GM12878 (cell line): ENCODE data around the gene PLEKHN1. TPM values are rescaled to one million over a fixed set of nuclear protein-coding genes. Genes with fewer than 3 reads are reported as not detected.

Experiments
- ATAC-seq: fragments of 200-7000 bp; cut with Tn5 transposase; 3 replicates; pipeline ENCODE4 v1.9.1; 2020; ENCODE audit warnings: mild to moderate bottlenecking, moderate library complexity
- BruUV-seq: library from RNA; stranded (reverse); fragments of 400-500 nt; replicated peaks from 2 replicates; lab custom pipeline; 2021; lab: Mats Ljungman, UMichigan
- CTCF ChIA-PET: fragments of 300-600 bp; sonication (Branson Sonifier 250); formaldehyde crosslinking; extraction: SDS; loops from one replicate; lab custom pipeline; 2021; ENCODE audit warnings: inconsistent platforms; lab: Yijun Ruan, JAX
- POLR2A ChIA-PET: fragments of 350-600 bp; formaldehyde crosslinking; extraction: SDS; loops from one replicate; lab custom pipeline; 2021; ENCODE audit warnings: inconsistent platforms; lab: Charles Lee
- RAD21 ChIA-PET: fragments of 300-600 bp; sonication (Branson Sonifier 250); formaldehyde crosslinking; loops from one replicate; lab custom pipeline; 2023; ENCODE audit warnings: antibody characterized with exemption; ENCODE audit not compliant: unreplicated experiment; lab: Charles Lee
- SMC1A ChIA-PET: fragments of 300-600 bp; sonication (Branson Sonifier 250); formaldehyde crosslinking; loops from one replicate; lab custom pipeline; 2023; ENCODE audit not compliant: unreplicated experiment, uncharacterized antibody; lab: Charles Lee
- DNase-seq: peaks from one replicate; pipeline ENCODE4 v3.0.0-alpha.2; 2011; ENCODE audit warnings: low read depth, low spot score
- FAIRE-seq: peaks from 3 replicates; lab custom pipeline; 2011; peaks lifted over from hg19 to GRCh38; lab: Jason Lieb, UNC
- H2AFZ ChIP-seq: 2 replicates; pipeline ENCODE4 v1.6.0; 2011; ENCODE audit warnings: low read depth, low read length, control low read depth; ENCODE audit not compliant: control insufficient read depth
- H3K27ac ChIP-seq: 2 replicates; pipeline ENCODE4 v1.5.1; 2011; ENCODE audit warnings: control low read depth; ENCODE audit not compliant: control insufficient read depth, insufficient read depth
- H3K27me3 ChIP-seq, 2 experiments: replicated peaks in 1 of 2; 2 replicates each; pipeline versions ENCODE4 v1.6.0 to v1.6.1; 2011; ENCODE audit warnings: low read length in 1 of 2; ENCODE audit not compliant: control insufficient read depth in 2 of 2, insufficient read depth in 2 of 2
- H3K36me3 ChIP-seq, 2 experiments: 2 replicates each; pipeline ENCODE4 v1.5.1; 2011; ENCODE audit warnings: low read length in 1 of 2; ENCODE audit not compliant: control insufficient read depth in 2 of 2, insufficient read depth in 2 of 2
- H3K4me1 ChIP-seq: 2 replicates; pipeline ENCODE4 v1.6.1; 2011; ENCODE audit warnings: mild to moderate bottlenecking, low read length, moderate library complexity, mixed read lengths; ENCODE audit not compliant: control insufficient read depth, insufficient read depth
- H3K4me2 ChIP-seq: 2 replicates; pipeline ENCODE4 v1.6.0; 2011; ENCODE audit warnings: control low read depth; ENCODE audit not compliant: control insufficient read depth, insufficient read depth
- H3K4me3 ChIP-seq: fragments of 200-600 bp; sonication (generic); 2 replicates; pipeline ENCODE4 v1.5.1; 2016
- H3K79me2 ChIP-seq: 2 replicates; pipeline ENCODE4 v1.6.0; 2011; ENCODE audit warnings: low read length; ENCODE audit not compliant: control insufficient read depth, insufficient read depth
- H3K9ac ChIP-seq: 2 replicates; pipeline ENCODE4 v1.8.0; 2011; ENCODE audit warnings: low read length, control low read depth, mixed read lengths; ENCODE audit not compliant: control insufficient read depth, insufficient read depth
- H3K9me3 ChIP-seq: replicated peaks from 3 replicates; pipeline ENCODE4 v1.5.1; 2011; ENCODE audit warnings: mild to moderate bottlenecking, low read length; ENCODE audit not compliant: control insufficient read depth, insufficient read depth
- H4K20me1 ChIP-seq: 2 replicates; pipeline ENCODE4 v1.6.0; 2011; ENCODE audit not compliant: control insufficient read depth, insufficient read depth
- BCL11A ChIP-seq: IDR thresholded peaks from 2 replicates; pipeline ENCODE4 v1.6.1; 2011; ENCODE audit warnings: low read depth, low read length
- CBX5 ChIP-seq: sonication (generic); IDR thresholded peaks from 2 replicates; pipeline ENCODE4 v1.6.1; 2016; ENCODE audit warnings: low read depth, moderate library complexity, mild to moderate bottlenecking, inconsistent platforms
- CHD1 ChIP-seq: IDR thresholded peaks from 2 replicates; pipeline ENCODE4 v1.6.1; 2012; ENCODE audit warnings: low read depth, low read length, improper control_type of control experiment
- GATAD2B ChIP-seq: fragments of 450-650 bp; conservative IDR thresholded peaks from 2 replicates; pipeline ENCODE4 v1.6.1; 2017; ENCODE audit warnings: low read depth, mild to moderate bottlenecking, moderate library complexity
- MTA2 ChIP-seq: fragments of 450-650 bp; IDR thresholded peaks from 2 replicates; pipeline ENCODE4 v1.6.1; 2016; ENCODE audit warnings: low read depth, mild to moderate bottlenecking, moderate library complexity
- MXI1 ChIP-seq: fragments of 150-350 bp; IDR thresholded peaks from 2 replicates; pipeline ENCODE4 v1.6.1; 2011; ENCODE audit warnings: low read depth, mild to moderate bottlenecking, inconsistent platforms, low read length, improper control_type of control experiment
- NFIC ChIP-seq: IDR thresholded peaks from 2 replicates; pipeline ENCODE4 v1.6.1; 2012; ENCODE audit warnings: low read depth, mild to moderate bottlenecking, inconsistent platforms, low read length, moderate library complexity
- PAX5 ChIP-seq: IDR thresholded peaks from 2 replicates; pipeline ENCODE4 v1.6.1; 2011; ENCODE audit warnings: low read depth, low read length, borderline replicate concordance
- RUNX3 ChIP-seq: IDR thresholded peaks from 2 replicates; pipeline ENCODE4 v1.6.1; 2012; ENCODE audit warnings: low read length, inconsistent platforms
- SIN3A ChIP-seq: IDR thresholded peaks from 2 replicates; pipeline ENCODE4 v1.6.1; 2012; ENCODE audit warnings: low read depth, low read length, improper control_type of control experiment
- SMC3 ChIP-seq: IDR thresholded peaks from 2 replicates; pipeline ENCODE4 v1.6.1; 2011; ENCODE audit warnings: low read length, improper control_type of control experiment, borderline replicate concordance
- TARDBP ChIP-seq: IDR thresholded peaks from 2 replicates; pipeline ENCODE4 v1.6.1; 2016; ENCODE audit warnings: borderline replicate concordance
- ZNF384 ChIP-seq: IDR thresholded peaks from 2 replicates; pipeline ENCODE4 v1.6.1; 2012; ENCODE audit warnings: low read depth, mild to moderate bottlenecking, low read length, improper control_type of control experiment, borderline replicate concordance
- WGBS: methylation state at CpG from one replicate; pipeline ENCODE4 v1.1.6; 2016; ENCODE audit warnings: low lambda C conversion rate; ENCODE audit not compliant: insufficient replicate concordance, insufficient coverage; ENCODE audit errors: missing lambda C conversion rate; 5-methylcytosine and 5-hydroxymethylcytosine counted together
- in situ Hi-C: fragments of 300-500 bp; cut with MboI; formaldehyde crosslinking; loops from 9 replicates; pipeline ENCODE4 v1.14.3; 2018; ENCODE audit warnings: mixed read lengths
- intact Hi-C: fragments of 100-400 bp; cut with micrococcal nuclease; formaldehyde crosslinking; loops from one replicate; pipeline ENCODE4 v1.14.2; 2022; ENCODE audit not compliant: unreplicated experiment
- polyA plus RNA-seq, 11 experiments: library from polyadenylated mRNA; depleted of rRNA in 4 of 11; unstranded in 6 of 11; stranded (reverse) in 5 of 11; fragments of >200 nt; fragmentation: Nextera tagmentation in 4 of 11; fragmentation: Illumina TruSeq in 1 of 11; extraction: Ambion mirVana in 4 of 11; extraction: Trizol in 1 of 11; gene quantifications; 1 replicate in 1 of 11; 2 replicates in 10 of 11; pipeline versions ENCODE4 v1.2.1 to v1.2.3, GENCODE V29; 2011 to 2016; ENCODE audit warnings: inconsistent platforms in 2 of 11, missing spikeins in 2 of 11, low read depth in 1 of 11
- total RNA-seq, 4 experiments: library from RNA; depleted of rRNA in 3 of 4; stranded (reverse); fragments of >200 nt in 3 of 4; fragmentation: Illumina TruSeq in 1 of 4; extraction: Trizol in 1 of 4; gene quantifications; 2 replicates each; pipeline versions ENCODE4 v1.2.1 to v1.2.3, GENCODE V29; 2013 to 2021
- TF ChIP-seq, protein P1 (sequence below): IDR thresholded peaks from 2 replicates; pipeline ENCODE4 v1.6.1; 2011; ENCODE audit warnings: low read depth, mild to moderate bottlenecking, low read length, moderate library complexity, borderline replicate concordance; ENCODE audit errors: extremely low read depth

The PLEKHN1 gene
- total and polyA plus RNA-seq, 10 of the 15 experiments (the other 5 are each of a cell fraction or from before 2014, with no cell fraction given): 0.04 to 0.26 (median 0.18) TPM; not detected in 6

DNA sequence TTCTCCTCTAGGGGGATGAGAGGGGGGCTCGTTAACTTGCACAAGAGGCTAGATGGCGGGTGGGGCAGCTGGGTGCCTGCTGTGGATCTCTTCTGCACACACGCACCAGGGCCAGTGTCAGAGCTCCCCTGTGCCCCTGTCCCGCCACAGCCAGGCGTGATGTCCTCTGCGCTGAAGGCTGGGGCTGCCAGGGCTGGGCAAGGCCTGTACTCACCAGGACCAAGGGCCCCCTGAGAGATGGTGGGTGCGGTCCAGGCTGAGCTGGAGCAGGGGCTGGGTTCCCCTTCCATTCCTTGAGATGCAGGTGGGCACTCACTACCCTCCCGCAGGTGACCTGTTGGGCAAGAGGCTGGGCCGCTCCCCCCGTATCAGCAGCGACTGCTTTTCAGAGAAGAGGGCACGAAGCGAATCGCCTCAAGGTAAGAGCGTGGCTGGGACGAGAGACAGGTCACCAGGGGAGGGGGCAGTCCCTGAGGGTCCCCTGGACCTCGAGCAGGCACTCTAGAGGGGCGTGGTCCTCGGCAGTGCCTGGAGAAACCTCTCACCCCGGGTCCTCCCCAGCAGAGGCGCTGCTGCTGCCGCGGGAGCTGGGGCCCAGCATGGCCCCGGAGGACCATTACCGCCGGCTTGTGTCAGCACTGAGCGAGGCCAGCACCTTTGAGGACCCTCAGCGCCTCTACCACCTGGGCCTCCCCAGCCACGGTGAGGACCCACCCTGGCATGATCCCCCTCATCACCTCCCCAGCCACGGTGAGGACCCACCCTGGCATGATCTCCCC lies 27.4 kb upstream of the PLEKHN1 start:
- TF ChIP-seq NFIC: no peak
- SMC1A ChIA-PET: interaction anchor here (1.0 kb wide), 1 partner anchor 33 kb away, joined by 3 read pairs; no protein-coding TSS in a partner anchor
- CTCF ChIA-PET: interaction anchor here (1.4 to 1.9 kb wide), 2 partner anchors 20 to 34 kb away, joined by 3 to 16 read pairs; partner anchors contain the start of gene NOC2L
- WGBS: 50% methylated on average over 28 of the region's 30 CpGs
- POLR2A ChIA-PET: interaction anchor here (1.5 kb wide), 1 partner anchor 34 kb away, joined by 4 read pairs; no protein-coding TSS in a partner anchor
- DNase-seq: no peak
- Histone ChIP-seq H3K9ac (no peak overlapping the region), H2AFZ (no peak overlapping the region), H3K9me3 (no peaks in the 10 kb centered on the region), H3K4me2 (no peak overlapping the region), H3K4me3 (no peak overlapping the region), H4K20me1 (no peaks in the 10 kb centered on the region), H3K4me1 (peaks cover 7% of the 10 kb centered on the region; the same call in 1 of the 2 replicates), H3K27ac (no peak overlapping the region), H3K27me3 (peaks cover 8% of the 10 kb centered on the region in 2 experiments), H3K79me2 (no peaks in the 10 kb centered on the region), H3K36me3 (no peaks in the 10 kb centered on the region)
- in situ Hi-C loops: loop anchor here (10.0 kb wide), 1 partner anchor 64 kb away; no protein-coding TSS in a partner anchor
- no TSS peak for BruUV-seq
- RAD21 ChIA-PET: interaction anchor here (1.3 to 4.1 kb wide), 2 partner anchors 33 to 37 kb away, joined by 4 to 20 read pairs; no protein-coding TSS in a partner anchor
- FAIRE-seq: no peak
- intact Hi-C loops: no loop called here
- no peak for ATAC-seq

DNA sequence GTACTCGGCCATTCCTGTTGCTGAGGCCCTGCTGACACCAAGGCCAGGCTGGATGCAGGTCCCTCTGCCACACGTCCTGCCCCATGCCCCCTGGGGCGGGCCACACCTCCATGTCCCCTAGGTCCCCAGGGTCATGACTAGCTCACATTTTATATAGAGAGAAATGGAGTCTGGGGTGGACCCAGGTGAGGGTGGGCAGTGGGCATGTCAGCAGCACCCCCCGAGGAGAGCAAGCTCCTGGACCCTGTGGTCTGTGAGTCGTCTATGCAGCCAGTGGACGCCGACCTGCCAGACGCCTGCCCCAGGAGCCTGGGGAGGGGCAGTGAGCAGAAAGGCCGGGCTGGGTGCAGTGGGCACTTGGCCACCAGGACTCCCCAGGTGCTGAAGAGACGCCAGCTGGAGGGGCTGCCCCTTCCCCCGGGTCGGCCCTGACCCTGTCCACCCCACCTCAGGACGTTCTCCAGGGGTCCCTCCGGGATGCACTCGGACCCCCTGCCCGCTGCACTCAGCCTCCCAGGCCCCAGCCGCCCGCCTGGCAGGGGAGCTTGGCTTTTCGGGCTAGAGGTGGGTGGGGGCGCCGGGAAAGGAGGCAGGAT lies 26.7 kb upstream of the PLEKHN1 start:
- WGBS: 5% methylated on average over 15 of the region's 21 CpGs
- ChIA-PET POLR2A (no interaction called here), CTCF (interaction anchor here (0.6 to 1.6 kb wide), 4 partner anchors 19 to 75 kb away, joined by 3 to 5 read pairs (median 4); partner anchors contain the start of gene NOC2L), RAD21 (interaction anchor here (1.0 to 4.1 kb wide), 2 partner anchors 27 to 34 kb away, joined by 4 to 20 read pairs; partner anchors contain the start of gene PLEKHN1), SMC1A (no interaction called here)
- Histone ChIP-seq H3K9ac (no peak overlapping the region), H3K36me3 (peaks cover 0 to 1% of the 10 kb centered on the region in 2 experiments; a peak in 1 of 4 replicates), H3K27ac (no peak overlapping the region), H3K4me1 (peaks cover 7% of the 10 kb centered on the region; the same call in 1 of the 2 replicates), H2AFZ (no peak overlapping the region), H3K27me3 (peaks cover 8% of the 10 kb centered on the region in 2 experiments), H3K4me2 (peak overlapping the region; percentile 9; the same call in 1 of the 2 replicates), H3K4me3 (no peak overlapping the region), H3K9me3 (no peaks in the 10 kb centered on the region), H4K20me1 (no peaks in the 10 kb centered on the region), H3K79me2 (no peaks in the 10 kb centered on the region)
- no peak for ATAC-seq
- no peak for DNase-seq
- BruUV-seq: no TSS peak
- in situ Hi-C loops (loop anchor here (10.0 kb wide), 1 partner anchor 65 kb away; no protein-coding TSS in a partner anchor), intact Hi-C loops (loop anchor here (5.0 kb wide), 1 partner anchor 32 kb away; no protein-coding TSS in a partner anchor)
- FAIRE-seq: no peak
- TF ChIP-seq TARDBP: no peak
- TF ChIP-seq BCL11A: no peak
- no peak for TF ChIP-seq ZNF384
- no peak for TF ChIP-seq CHD1
- TF ChIP-seq, protein P1, sequence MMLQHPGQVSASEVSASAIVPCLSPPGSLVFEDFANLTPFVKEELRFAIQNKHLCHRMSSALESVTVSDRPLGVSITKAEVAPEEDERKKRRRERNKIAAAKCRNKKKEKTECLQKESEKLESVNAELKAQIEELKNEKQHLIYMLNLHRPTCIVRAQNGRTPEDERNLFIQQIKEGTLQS: no peak
- no peak for TF ChIP-seq SMC3
- TF ChIP-seq CBX5: no peak
- TF ChIP-seq GATAD2B: no peak
- TF ChIP-seq PAX5: no peak
- no peak for TF ChIP-seq MTA2
- no peak for TF ChIP-seq RUNX3
- TF ChIP-seq MXI1: no peak
- no peak for TF ChIP-seq SIN3A
